HepG2 (cell line): Measurements from ENCODE around the gene WDHD1. TPM values are rescaled to one million over a fixed set of nuclear protein-coding genes. Genes with fewer than 3 reads are reported as not detected.

Source experiments
- AGO2 ChIP-seq: fragments of 200-400 bp; formaldehyde crosslinking; optimal IDR thresholded peaks from 2 replicates; pipeline ENCODE3; 2017; ENCODE audit warnings: mild to moderate bottlenecking, low read depth, low read length, moderate library complexity
- HES4 ChIP-seq: sonication (generic); formaldehyde crosslinking; IDR thresholded peaks from 2 replicates; pipeline ENCODE4 v1.9.0; 2021; ENCODE audit warnings: mild to moderate bottlenecking, missing genetic modification reagents, borderline replicate concordance
- HOXA7 ChIP-seq: sonication (generic); formaldehyde crosslinking; IDR thresholded peaks from 2 replicates; pipeline ENCODE4 v1.8.1; 2022; ENCODE audit warnings: mild to moderate bottlenecking, missing genetic modification reagents, moderate library complexity
- IKZF1 ChIP-seq: fragments of 450-650 bp; IDR thresholded peaks from 2 replicates; pipeline ENCODE4 v1.7.1; 2016
- NFAT5 ChIP-seq: sonication (generic); formaldehyde crosslinking; IDR thresholded peaks from 2 replicates; pipeline ENCODE4 v1.4.0; 2020; ENCODE audit warnings: missing genetic modification reagents
- NFYB ChIP-seq: sonication (generic); formaldehyde crosslinking; IDR thresholded peaks from 2 replicates; pipeline ENCODE4 v1.4.0; 2020; ENCODE audit warnings: missing genetic modification reagents
- NR1H2 ChIP-seq: sonication (generic); formaldehyde crosslinking; IDR thresholded peaks from 2 replicates; pipeline ENCODE4 v1.8.1; 2022; ENCODE audit warnings: low read depth, missing genetic modification reagents, borderline replicate concordance
- PLSCR1 ChIP-seq: sonication (generic); formaldehyde crosslinking; IDR thresholded peaks from 2 replicates; pipeline ENCODE4 v1.5.0; 2020; ENCODE audit warnings: missing genetic modification reagents, mild to moderate bottlenecking, borderline replicate concordance
- RCOR2 ChIP-seq: IDR thresholded peaks from 2 replicates; pipeline ENCODE4 v1.6.1; 2016; ENCODE audit warnings: missing biosample characterization, missing genetic modification reagents
- REST ChIP-seq, 2 experiments: IDR thresholded peaks; 2 replicates each; pipeline ENCODE4 v1.6.1; 2011 to 2012; ENCODE audit warnings: low read length in 2 of 2, borderline replicate concordance in 1 of 2, low read depth in 1 of 2, mild to moderate bottlenecking in 1 of 2, moderate library complexity in 1 of 2
- RFXAP ChIP-seq: sonication (generic); formaldehyde crosslinking; IDR thresholded peaks from 2 replicates; pipeline ENCODE4 v1.4.0; 2020; ENCODE audit warnings: missing genetic modification reagents, borderline replicate concordance
- SMAD3 ChIP-seq: sonication (generic); formaldehyde crosslinking; IDR thresholded peaks from 2 replicates; pipeline ENCODE4 v1.4.0; 2020; ENCODE audit warnings: missing genetic modification reagents
- SMARCC2 ChIP-seq: fragments of 450-650 bp; IDR thresholded peaks from 2 replicates; pipeline ENCODE4 v1.6.1; 2017; ENCODE audit warnings: antibody characterized with exemption, mild to moderate bottlenecking
- THAP11 ChIP-seq: IDR thresholded peaks from 2 replicates; pipeline ENCODE4 v1.6.1; 2016; ENCODE audit warnings: missing biosample characterization, missing genetic modification reagents
- YY1 ChIP-seq: IDR thresholded peaks from 2 replicates; pipeline ENCODE4 v1.6.1; 2011; ENCODE audit warnings: low read length, low read depth, moderate library complexity, mild to moderate bottlenecking; ENCODE audit not compliant: insufficient read depth, insufficient replicate concordance
- ZMAT5 ChIP-seq: sonication (generic); formaldehyde crosslinking; IDR thresholded peaks from 2 replicates; pipeline ENCODE4 v1.5.0; 2020; ENCODE audit warnings: mild to moderate bottlenecking, low read depth, missing genetic modification reagents, borderline replicate concordance
- ZNF251 ChIP-seq: sonication (generic); formaldehyde crosslinking; IDR thresholded peaks from 2 replicates; pipeline ENCODE4 v1.9.0; 2021; ENCODE audit warnings: mild to moderate bottlenecking, missing genetic modification reagents
- ZNF260 ChIP-seq: sonication (generic); formaldehyde crosslinking; IDR thresholded peaks from 2 replicates; pipeline ENCODE4 v1.4.0; 2020; ENCODE audit warnings: missing genetic modification reagents, low read depth, mild to moderate bottlenecking, borderline replicate concordance
- ZNF282 ChIP-seq: fragments of 450-650 bp; IDR thresholded peaks from 2 replicates; pipeline ENCODE4 v1.6.1; 2018; ENCODE audit not compliant: partially characterized antibody
- ZNF616 ChIP-seq: sonication (generic); formaldehyde crosslinking; IDR thresholded peaks from 2 replicates; pipeline ENCODE4 v1.5.0; 2020; ENCODE audit warnings: low read depth, mild to moderate bottlenecking, missing genetic modification reagents
- polyA plus RNA-seq, 8 experiments: library from polyadenylated mRNA; depleted of rRNA in 3 of 8; stranded (reverse) in 7 of 8; unstranded in 1 of 8; fragments of >200 nt; fragmentation: Illumina TruSeq in 4 of 8; extraction: Trizol in 4 of 8; gene quantifications; 2 replicates each; pipeline versions ENCODE4 v1.2.1 to v1.2.3, GENCODE V29; 2011 to 2016; ENCODE audit warnings: low read depth in 4 of 8, missing spikeins in 1 of 8, mixed read lengths in 1 of 8; ENCODE audit not compliant: insufficient read depth in 1 of 8
- total RNA-seq, 5 experiments: library from RNA; depleted of rRNA; stranded (reverse); fragments of >200 nt; fragmentation: Illumina TruSeq; extraction: Trizol; gene quantifications; 2 replicates each; pipeline ENCODE4 v1.2.3, GENCODE V29; 2016; ENCODE audit warnings: low read depth in 1 of 5

Gene WDHD1
- total and polyA plus RNA-seq, 2 of the 13 experiments (the other 11 are each of a cell fraction or from before 2014, with no cell fraction given), result 5.5 to 27.5 TPM

GRCh38 chr14:55026793-55027561 lies at the start of gene WDHD1, which contains the start of gene SOCS4 (continued):
- TF ChIP-seq NFAT5 (CRISPR knock-in tag) (0 out of 2 replicates have a peak, but pooled peaks have one; percentile 9), RFXAP (CRISPR knock-in tag) (peak; percentile 85; the same call in 1 of the 2 replicates), NFYB (CRISPR knock-in tag) (peak; percentile 86), REST (IDR thresholded peaks at IDR 0.05; ENCODE audit: borderline replicate concordance in 1 of 2, low read depth in 1 of 2, low read length in 2 of 2) (peak in 1 of 2 experiments; percentile 45; a peak in 1 of 4 replicates), HES4 (CRISPR knock-in tag) (no peak), IKZF1 (no peak), HOXA7 (no peak), ZNF282 (no peak), ZNF260 (CRISPR knock-in tag) (no peak), ZMAT5 (CRISPR knock-in tag) (no peak), AGO2 (no peak), THAP11 (CRISPR knock-in tag) (peak; percentile 88), RCOR2 (CRISPR knock-in tag) (0 out of 2 replicates have a peak, but pooled peaks have one; percentile 11), NR1H2 (no peak), YY1 (peak; percentile 78), PLSCR1 (CRISPR knock-in tag) (no peak), ZNF616 (CRISPR knock-in tag) (0 out of 2 replicates have a peak, but pooled peaks have one; percentile 74), SMARCC2 (no peak), ZNF251 (no peak), SMAD3 (no peak)
